ENCODE data around the gene WWC1.

- TF ChIP-seq ATF3 (IDR thresholded peaks at IDR 0.05) = no peak
- TF ChIP-seq, protein P1, sequence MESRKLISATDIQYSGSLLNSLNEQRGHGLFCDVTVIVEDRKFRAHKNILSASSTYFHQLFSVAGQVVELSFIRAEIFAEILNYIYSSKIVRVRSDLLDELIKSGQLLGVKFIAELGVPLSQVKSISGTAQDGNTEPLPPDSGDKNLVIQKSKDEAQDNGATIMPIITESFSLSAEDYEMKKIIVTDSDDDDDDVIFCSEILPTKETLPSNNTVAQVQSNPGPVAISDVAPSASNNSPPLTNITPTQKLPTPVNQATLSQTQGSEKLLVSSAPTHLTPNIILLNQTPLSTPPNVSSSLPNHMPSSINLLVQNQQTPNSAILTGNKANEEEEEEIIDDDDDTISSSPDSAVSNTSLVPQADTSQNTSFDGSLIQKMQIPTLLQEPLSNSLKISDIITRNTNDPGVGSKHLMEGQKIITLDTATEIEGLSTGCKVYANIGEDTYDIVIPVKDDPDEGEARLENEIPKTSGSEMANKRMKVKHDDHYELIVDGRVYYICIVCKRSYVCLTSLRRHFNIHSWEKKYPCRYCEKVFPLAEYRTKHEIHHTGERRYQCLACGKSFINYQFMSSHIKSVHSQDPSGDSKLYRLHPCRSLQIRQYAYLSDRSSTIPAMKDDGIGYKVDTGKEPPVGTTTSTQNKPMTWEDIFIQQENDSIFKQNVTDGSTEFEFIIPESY (IDR thresholded peaks at IDR 0.05; ENCODE audit: extremely low read depth, insufficient replicate concordance, low read length) = no peak
- TF ChIP-seq EZH2 (IDR thresholded peaks at IDR 0.05) = no peak
- TF ChIP-seq, protein P2, sequence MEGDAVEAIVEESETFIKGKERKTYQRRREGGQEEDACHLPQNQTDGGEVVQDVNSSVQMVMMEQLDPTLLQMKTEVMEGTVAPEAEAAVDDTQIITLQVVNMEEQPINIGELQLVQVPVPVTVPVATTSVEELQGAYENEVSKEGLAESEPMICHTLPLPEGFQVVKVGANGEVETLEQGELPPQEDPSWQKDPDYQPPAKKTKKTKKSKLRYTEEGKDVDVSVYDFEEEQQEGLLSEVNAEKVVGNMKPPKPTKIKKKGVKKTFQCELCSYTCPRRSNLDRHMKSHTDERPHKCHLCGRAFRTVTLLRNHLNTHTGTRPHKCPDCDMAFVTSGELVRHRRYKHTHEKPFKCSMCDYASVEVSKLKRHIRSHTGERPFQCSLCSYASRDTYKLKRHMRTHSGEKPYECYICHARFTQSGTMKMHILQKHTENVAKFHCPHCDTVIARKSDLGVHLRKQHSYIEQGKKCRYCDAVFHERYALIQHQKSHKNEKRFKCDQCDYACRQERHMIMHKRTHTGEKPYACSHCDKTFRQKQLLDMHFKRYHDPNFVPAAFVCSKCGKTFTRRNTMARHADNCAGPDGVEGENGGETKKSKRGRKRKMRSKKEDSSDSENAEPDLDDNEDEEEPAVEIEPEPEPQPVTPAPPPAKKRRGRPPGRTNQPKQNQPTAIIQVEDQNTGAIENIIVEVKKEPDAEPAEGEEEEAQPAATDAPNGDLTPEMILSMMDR (IDR thresholded peaks at IDR 0.05 in 2 of 3, conservative IDR thresholded peaks at IDR 0.05 in 1 of 3; ENCODE audit: borderline replicate concordance in 1 of 3, insufficient read depth in 1 of 3, low read depth in 2 of 3, low read length in 2 of 3) = no peak
- no peak for TF ChIP-seq JUND (IDR thresholded peaks at IDR 0.05)
- no peak for TF ChIP-seq POLR2A (IDR thresholded peaks at IDR 0.05; ENCODE audit: borderline replicate concordance, extremely low read depth, insufficient read depth, insufficient read length)
- TF ChIP-seq RAD21 (IDR thresholded peaks at IDR 0.05; ENCODE audit: low read depth) = no peak
- no peak for TF ChIP-seq CBX3 (IDR thresholded peaks at IDR 0.05; ENCODE audit: low read depth)
- no peak for TF ChIP-seq POLR2AphosphoS5 (IDR thresholded peaks at IDR 0.05; ENCODE audit: low read depth, low read length)
These were observed 64.7 kb downstream of the WWC1 start for GRCh38 chr5:168356171-168356570.
